Embryonic facial prominence (tissue), 1 donor: ENCODE measurements around the gene GDF11.

ENCODE experiments used
- DNase-seq: peaks from one replicate; pipeline ENCODE4 v3.0.0-alpha.2; 2016; ENCODE audit errors: extremely low spot score

GDF11 gene

DNA sequence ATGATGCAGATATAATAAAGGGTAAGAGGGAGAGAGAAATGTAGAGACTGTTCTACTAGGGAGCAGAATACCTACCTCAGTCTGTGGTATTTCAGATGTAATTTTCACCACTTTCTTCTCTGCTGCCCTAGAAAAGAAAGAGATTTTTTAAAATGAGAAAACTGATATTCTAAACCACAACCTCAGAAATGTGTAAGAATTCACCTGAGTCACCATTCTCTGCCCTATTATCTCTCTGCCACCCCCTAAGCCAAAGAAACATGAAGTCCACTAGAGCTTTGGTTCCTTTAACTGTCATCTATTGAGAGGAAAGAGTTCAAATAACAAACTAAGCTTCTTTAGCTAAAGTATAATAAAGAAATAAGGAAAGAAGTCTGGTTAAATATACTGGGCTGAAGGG, 53.0 kb downstream of the GDF11 start:
- DNase-seq: no peak

DNA sequence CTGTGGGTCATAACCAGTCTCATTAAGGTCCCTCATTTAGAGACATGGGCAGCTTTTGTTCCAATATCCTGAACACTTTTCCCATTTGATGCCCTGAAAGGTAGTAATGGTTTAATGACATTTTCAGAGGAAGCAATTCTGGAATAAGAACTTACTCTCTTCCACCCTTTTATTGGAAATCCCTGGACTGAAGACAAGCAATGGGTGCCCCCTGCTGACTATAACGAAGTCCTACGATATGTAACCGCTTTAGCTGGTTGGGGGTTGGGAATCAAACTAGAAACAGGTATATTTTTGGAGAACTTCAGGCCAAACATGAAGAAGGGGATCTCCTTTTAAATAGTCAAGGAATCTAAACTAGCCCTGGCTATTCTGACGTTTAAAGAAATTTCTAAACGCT, 54.1 kb downstream of the GDF11 start:
- DNase-seq: no peak

DNA sequence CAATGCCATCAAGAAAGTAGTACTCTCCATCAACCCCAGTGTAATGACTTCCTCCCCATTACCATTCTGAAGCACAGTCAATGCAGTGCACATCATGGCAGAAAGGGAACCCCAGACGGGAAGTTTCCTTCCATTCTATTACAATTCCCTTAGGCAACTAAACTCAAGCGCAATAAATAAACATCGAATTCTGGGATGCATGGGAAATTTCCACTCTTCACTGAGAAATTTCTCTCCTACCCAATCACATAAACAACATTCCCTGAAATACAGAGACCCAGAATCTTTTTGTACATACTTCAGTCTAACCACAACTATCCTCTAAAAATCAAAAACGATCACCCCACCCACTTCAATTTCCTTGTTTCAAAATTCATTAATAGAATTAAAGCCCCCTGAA, 54.6 kb downstream of the GDF11 start:
- no peak for DNase-seq
